Measurements from ENCODE around the gene RNF11.

GRCh38 chr1:51247022-51247421, 10.9 kb downstream of the RNF11 start:
- TF ChIP-seq CTCF (IDR thresholded peaks at IDR 0.05) (no peak), POLR2A (IDR thresholded peaks at IDR 0.05) (no peak), EP300 (IDR thresholded peaks at IDR 0.05) (no peak)
